GM18858 (cell line): Measurements from ENCODE around the gene CFAP161.
"Not testable (repeated sequence)": the region's sequence is repeated elsewhere in the genome, so short reads cannot be mapped to it uniquely, and the experiment has no call there.

Source experiments
- ATAC-seq: cut with Tn5 transposase; IDR thresholded peaks from one replicate; pipeline ENCODE4 v1.9.1; 2021; ENCODE audit not compliant: unreplicated experiment

CFAP161 gene

GRCh38 chr15:81157195-81157938 is 23.3 kb downstream of the CFAP161 start:
- ATAC-seq: no peak

- no peak for ATAC-seq
Measured at GRCh38 chr15:81157939-81158223, 23.8 kb downstream of the CFAP161 start.

GRCh38 chr15:81158561-81158960 is 24.5 kb downstream of the CFAP161 start:
- not testable (repeated sequence) for ATAC-seq

GRCh38 chr15:81160312-81161159 is 26.5 kb downstream of the CFAP161 start:
- ATAC-seq: no peak

- ATAC-seq: no peak
Measured at GRCh38 chr15:81161160-81161673, 27.1 kb downstream of the CFAP161 start.

GRCh38 chr15:81161851-81162250 is 27.8 kb downstream of the CFAP161 start:
- ATAC-seq: no peak

GRCh38 chr15:81163961-81164800 is 30.1 kb downstream of the CFAP161 start:
- no peak for ATAC-seq

GRCh38 chr15:81165535-81165934 is 31.5 kb downstream of the CFAP161 start:
- ATAC-seq: no peak

- ATAC-seq: no peak
Measured at GRCh38 chr15:81166636-81167305, 32.7 kb downstream of the CFAP161 start.

- no peak for ATAC-seq
Measured at GRCh38 chr15:81168131-81168526, 34.1 kb downstream of the CFAP161 start.

- ATAC-seq: no peak
Measured at GRCh38 chr15:81168644-81169043, 34.6 kb downstream of the CFAP161 start.

- ATAC-seq: no peak
Measured at GRCh38 chr15:81170511-81170910, 36.4 kb downstream of the CFAP161 start.

GRCh38 chr15:81171286-81171685 is 37.2 kb downstream of the CFAP161 start:
- ATAC-seq: no peak

GRCh38 chr15:81174125-81174791 is 40.2 kb downstream of the CFAP161 start:
- ATAC-seq: no peak

- no peak for ATAC-seq
Measured at GRCh38 chr15:81174792-81175327, 40.8 kb downstream of the CFAP161 start.

- ATAC-seq: no peak
Measured at GRCh38 chr15:81175496-81175895, 41.4 kb downstream of the CFAP161 start.

GRCh38 chr15:81176291-81176893 is 42.3 kb downstream of the CFAP161 start:
- ATAC-seq: no peak

- no peak for ATAC-seq
Measured at GRCh38 chr15:81178365-81178764, 44.3 kb downstream of the CFAP161 start.

- ATAC-seq: no peak
Measured at GRCh38 chr15:81181220-81181619, 47.1 kb downstream of the CFAP161 start.
